ENCODE measurements around the gene EFNA5.
A peak's percentile ranks its signal among the peaks of the same experiment; 100 is the strongest.

EFNA5 gene

DNA sequence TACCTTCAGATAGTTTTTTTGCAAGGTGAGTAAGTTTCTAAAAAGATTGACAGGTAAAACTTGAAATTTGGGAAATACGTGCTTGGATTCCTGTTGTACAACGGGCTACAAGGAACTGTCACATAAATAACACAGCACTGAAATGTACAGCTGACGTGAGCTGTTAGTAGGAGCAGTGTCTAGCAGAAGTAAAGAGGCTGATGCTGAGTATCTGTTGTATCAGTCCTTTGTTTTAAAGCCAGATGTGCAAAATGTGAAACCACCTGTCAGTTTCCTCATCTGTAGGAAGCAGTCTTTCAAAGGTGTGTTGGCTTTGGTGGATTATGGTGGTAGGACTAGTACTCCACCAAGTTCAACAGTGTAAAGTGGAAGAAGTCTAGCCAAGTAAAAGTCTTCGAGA is 122.3 kb downstream of the EFNA5 start:
- H3K9me2 ChIP-seq (ENCODE audit: low read depth, low read length) = no peaks in the 10 kb centered on the region
- H3K4me1 ChIP-seq (ENCODE audit: insufficient read depth, low read length, severe bottlenecking) = peaks cover 99% of the 10 kb centered on the region
- H3K27me3 ChIP-seq (ENCODE audit: insufficient read depth, low read length) = no peaks in the 10 kb centered on the region
- H3K9ac ChIP-seq (ENCODE audit: low read length) = peak overlapping the region; percentile 15; the same call in 1 of the 2 replicates
- no peaks in the 10 kb centered on the region for H3K9me3 ChIP-seq (ENCODE audit: low read length)
- H3K4me3 ChIP-seq (ENCODE audit: low read depth, low read length, poor library complexity, severe bottlenecking) = no peak overlapping the region
- H3K4me2 ChIP-seq (ENCODE audit: low read length) = peak overlapping the region; percentile 6; the same call in 1 of the 2 replicates
- no peaks in the 10 kb centered on the region for H3F3A ChIP-seq (ENCODE audit: insufficient read depth, low read length)
- H3K36me3 ChIP-seq (ENCODE audit: insufficient read depth, low read length) = no peaks in the 10 kb centered on the region
- no peaks in the 10 kb centered on the region for H4K20me1 ChIP-seq (ENCODE audit: insufficient read depth, low read length)
- no peak overlapping the region for H2AFZ ChIP-seq (ENCODE audit: low read length)
- no peaks in the 10 kb centered on the region for H3K79me2 ChIP-seq (ENCODE audit: insufficient read depth, low read length)
- TF ChIP-seq, protein P1, sequence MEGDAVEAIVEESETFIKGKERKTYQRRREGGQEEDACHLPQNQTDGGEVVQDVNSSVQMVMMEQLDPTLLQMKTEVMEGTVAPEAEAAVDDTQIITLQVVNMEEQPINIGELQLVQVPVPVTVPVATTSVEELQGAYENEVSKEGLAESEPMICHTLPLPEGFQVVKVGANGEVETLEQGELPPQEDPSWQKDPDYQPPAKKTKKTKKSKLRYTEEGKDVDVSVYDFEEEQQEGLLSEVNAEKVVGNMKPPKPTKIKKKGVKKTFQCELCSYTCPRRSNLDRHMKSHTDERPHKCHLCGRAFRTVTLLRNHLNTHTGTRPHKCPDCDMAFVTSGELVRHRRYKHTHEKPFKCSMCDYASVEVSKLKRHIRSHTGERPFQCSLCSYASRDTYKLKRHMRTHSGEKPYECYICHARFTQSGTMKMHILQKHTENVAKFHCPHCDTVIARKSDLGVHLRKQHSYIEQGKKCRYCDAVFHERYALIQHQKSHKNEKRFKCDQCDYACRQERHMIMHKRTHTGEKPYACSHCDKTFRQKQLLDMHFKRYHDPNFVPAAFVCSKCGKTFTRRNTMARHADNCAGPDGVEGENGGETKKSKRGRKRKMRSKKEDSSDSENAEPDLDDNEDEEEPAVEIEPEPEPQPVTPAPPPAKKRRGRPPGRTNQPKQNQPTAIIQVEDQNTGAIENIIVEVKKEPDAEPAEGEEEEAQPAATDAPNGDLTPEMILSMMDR (IDR thresholded peaks at IDR 0.05; ENCODE audit: low read length) = no peak
- TF ChIP-seq EZH2 (IDR thresholded peaks at IDR 0.05; ENCODE audit: borderline replicate concordance, low read length) = no peak
- H3K27ac ChIP-seq (ENCODE audit: low read depth, low read length, poor library complexity, severe bottlenecking) = peak overlapping the region; percentile 55

DNA sequence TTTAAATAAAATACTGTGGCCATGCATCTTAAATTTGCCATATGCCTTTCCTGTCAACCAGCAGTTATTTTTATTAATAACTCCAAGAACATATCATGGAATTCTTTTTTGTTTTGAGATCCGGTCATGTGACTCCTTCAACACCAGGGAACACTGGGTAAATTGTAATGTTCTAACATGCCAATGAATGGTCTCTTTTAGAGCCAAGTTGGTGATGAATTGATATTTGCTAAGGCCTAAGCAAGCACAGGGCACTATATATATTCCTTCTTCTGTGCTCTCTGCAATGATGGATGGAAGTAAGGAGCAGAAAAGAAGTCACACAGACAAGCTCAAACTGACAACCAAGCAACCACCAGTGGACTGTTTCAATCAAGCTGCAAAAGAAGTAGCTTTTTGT is 124.0 kb downstream of the EFNA5 start:
- Histone ChIP-seq H3K27me3 (ENCODE audit: insufficient read depth, low read length) (no peaks in the 10 kb centered on the region), H3K36me3 (ENCODE audit: insufficient read depth, low read length) (no peaks in the 10 kb centered on the region), H3K79me2 (ENCODE audit: insufficient read depth, low read length) (no peaks in the 10 kb centered on the region), H3K4me3 (ENCODE audit: low read depth, low read length, poor library complexity, severe bottlenecking) (no peak overlapping the region), H4K20me1 (ENCODE audit: insufficient read depth, low read length) (no peaks in the 10 kb centered on the region), H3K4me1 (ENCODE audit: insufficient read depth, low read length, severe bottlenecking) (peaks cover 99% of the 10 kb centered on the region), H2AFZ (ENCODE audit: low read length) (no peak overlapping the region), H3K9ac (ENCODE audit: low read length) (no peak overlapping the region), H3K9me2 (ENCODE audit: low read depth, low read length) (no peaks in the 10 kb centered on the region), H3F3A (ENCODE audit: insufficient read depth, low read length) (no peaks in the 10 kb centered on the region), H3K27ac (ENCODE audit: low read depth, low read length, poor library complexity, severe bottlenecking) (peak overlapping the region; percentile 71), H3K9me3 (ENCODE audit: low read length) (no peaks in the 10 kb centered on the region), H3K4me2 (ENCODE audit: low read length) (no peak overlapping the region)
- TF ChIP-seq, protein P1 (IDR thresholded peaks at IDR 0.05; ENCODE audit: low read length) = no peak
- no peak for TF ChIP-seq EZH2 (IDR thresholded peaks at IDR 0.05; ENCODE audit: borderline replicate concordance, low read length)

GRCh38 chr5:107545486-107545885 is 125.3 kb downstream of the EFNA5 start:
- H3K4me1 ChIP-seq (ENCODE audit: insufficient read depth, low read length, severe bottlenecking) = peaks cover 94% of the 10 kb centered on the region
- H3K9ac ChIP-seq (ENCODE audit: low read length) = no peak overlapping the region
- H3K4me3 ChIP-seq (ENCODE audit: low read depth, low read length, poor library complexity, severe bottlenecking) = no peak overlapping the region
- no peaks in the 10 kb centered on the region for H3K27me3 ChIP-seq (ENCODE audit: insufficient read depth, low read length)
- H2AFZ ChIP-seq (ENCODE audit: low read length) = no peak overlapping the region
- TF ChIP-seq, protein P1 (IDR thresholded peaks at IDR 0.05; ENCODE audit: low read length) = no peak
- TF ChIP-seq EZH2 (IDR thresholded peaks at IDR 0.05; ENCODE audit: borderline replicate concordance, low read length) = no peak
- H3K27ac ChIP-seq (ENCODE audit: low read depth, low read length, poor library complexity, severe bottlenecking) = peak overlapping the region; percentile 71
- H3K4me2 ChIP-seq (ENCODE audit: low read length) = peak overlapping the region; percentile 13; the same call in 1 of the 2 replicates
- H3K36me3 ChIP-seq (ENCODE audit: insufficient read depth, low read length) = no peaks in the 10 kb centered on the region
- H4K20me1 ChIP-seq (ENCODE audit: insufficient read depth, low read length) = no peaks in the 10 kb centered on the region
- H3F3A ChIP-seq (ENCODE audit: insufficient read depth, low read length) = no peaks in the 10 kb centered on the region
- no peaks in the 10 kb centered on the region for H3K9me2 ChIP-seq (ENCODE audit: low read depth, low read length)
- H3K79me2 ChIP-seq (ENCODE audit: insufficient read depth, low read length) = no peaks in the 10 kb centered on the region
- H3K9me3 ChIP-seq (ENCODE audit: low read length) = no peaks in the 10 kb centered on the region

Data from OCI-LY1 (cell line).